ES-I3 (cell line): ENCODE data around the gene SYT2.

Source experiments
- H3K36me3 ChIP-seq: 2 replicates; pipeline ENCODE4 v1.6.1; 2013; ENCODE audit warnings: mild to moderate bottlenecking, low read length, control low read depth, moderate library complexity; ENCODE audit not compliant: insufficient read depth
- H3K4me1 ChIP-seq: 2 replicates; pipeline ENCODE4 v1.6.1; 2013; ENCODE audit warnings: mild to moderate bottlenecking, control low read depth, low read length; ENCODE audit not compliant: insufficient read depth
- H3K9ac ChIP-seq: 2 replicates; pipeline ENCODE4 v1.6.1; 2013; ENCODE audit warnings: low read depth, mild to moderate bottlenecking, low read length, moderate library complexity
- H3K9me3 ChIP-seq: 2 replicates; pipeline ENCODE4 v1.6.1; 2013; ENCODE audit warnings: mild to moderate bottlenecking, low read length, moderate library complexity; ENCODE audit not compliant: control insufficient read depth, insufficient read depth

SYT2 gene

GRCh38 chr1:202692959-202693555 is 17.2 kb downstream of the SYT2 start:
- Histone ChIP-seq H3K36me3 (no peaks in the 10 kb centered on the region), H3K4me1 (no peaks in the 10 kb centered on the region), H3K9ac (no peak overlapping the region), H3K9me3 (no peaks in the 10 kb centered on the region)

GRCh38 chr1:202691816-202692215 is 18.4 kb downstream of the SYT2 start:
- H3K9me3 ChIP-seq: no peaks in the 10 kb centered on the region
- H3K36me3 ChIP-seq: no peaks in the 10 kb centered on the region
- H3K4me1 ChIP-seq: no peaks in the 10 kb centered on the region
- H3K9ac ChIP-seq: no peak overlapping the region

- Histone ChIP-seq H3K4me1 (no peaks in the 10 kb centered on the region; the same call in 1 of the 2 replicates), H3K36me3 (no peaks in the 10 kb centered on the region), H3K9me3 (no peaks in the 10 kb centered on the region), H3K9ac (no peak overlapping the region)
Observed at GRCh38 chr1:202689493-202690342, 20.5 kb downstream of the SYT2 start.

GRCh38 chr1:202689082-202689481 is 21.2 kb downstream of the SYT2 start:
- no peaks in the 10 kb centered on the region for H3K36me3 ChIP-seq
- no peaks in the 10 kb centered on the region; the same call in 1 of the 2 replicates for H3K4me1 ChIP-seq
- H3K9me3 ChIP-seq: no peaks in the 10 kb centered on the region
- H3K9ac ChIP-seq: no peak overlapping the region

- Histone ChIP-seq H3K4me1 (no peaks in the 10 kb centered on the region; the same call in 1 of the 2 replicates), H3K9me3 (no peaks in the 10 kb centered on the region), H3K9ac (no peak overlapping the region), H3K36me3 (no peaks in the 10 kb centered on the region)
Observed at GRCh38 chr1:202688401-202688800, 21.9 kb downstream of the SYT2 start.

GRCh38 chr1:202687798-202688197 is 22.5 kb downstream of the SYT2 start:
- no peak overlapping the region for H3K9ac ChIP-seq
- H3K36me3 ChIP-seq: no peaks in the 10 kb centered on the region
- no peaks in the 10 kb centered on the region for H3K9me3 ChIP-seq
- no peaks in the 10 kb centered on the region; the same call in 1 of the 2 replicates for H3K4me1 ChIP-seq

- Histone ChIP-seq H3K4me1 (no peaks in the 10 kb centered on the region; the same call in 1 of the 2 replicates), H3K36me3 (no peaks in the 10 kb centered on the region), H3K9me3 (no peaks in the 10 kb centered on the region), H3K9ac (no peak overlapping the region)
Observed at GRCh38 chr1:202687370-202687769, 22.9 kb downstream of the SYT2 start.

- no peaks in the 10 kb centered on the region; the same call in 1 of the 2 replicates for H3K4me1 ChIP-seq
- no peaks in the 10 kb centered on the region for H3K36me3 ChIP-seq
- no peaks in the 10 kb centered on the region for H3K9me3 ChIP-seq
- H3K9ac ChIP-seq: no peak overlapping the region
Observed at GRCh38 chr1:202685641-202686040, 24.6 kb downstream of the SYT2 start.

GRCh38 chr1:202684716-202685115 is 25.5 kb downstream of the SYT2 start:
- H3K9me3 ChIP-seq: no peaks in the 10 kb centered on the region
- no peaks in the 10 kb centered on the region; the same call in 1 of the 2 replicates for H3K4me1 ChIP-seq
- no peaks in the 10 kb centered on the region for H3K36me3 ChIP-seq
- H3K9ac ChIP-seq: no peak overlapping the region

GRCh38 chr1:202683029-202683428 is 27.2 kb downstream of the SYT2 start:
- H3K4me1 ChIP-seq: no peaks in the 10 kb centered on the region; the same call in 1 of the 2 replicates
- no peaks in the 10 kb centered on the region for H3K9me3 ChIP-seq
- H3K36me3 ChIP-seq: no peaks in the 10 kb centered on the region
- no peak overlapping the region for H3K9ac ChIP-seq

- H3K9ac ChIP-seq: no peak overlapping the region
- H3K9me3 ChIP-seq: 0 out of 2 replicates have a peak, but pooled peaks cover 2% of the 10 kb centered on the region
- H3K36me3 ChIP-seq: no peaks in the 10 kb centered on the region
- H3K4me1 ChIP-seq: no peaks in the 10 kb centered on the region; the same call in 1 of the 2 replicates
Observed at GRCh38 chr1:202682477-202682876, 27.8 kb downstream of the SYT2 start.

GRCh38 chr1:202681736-202682420 is 28.4 kb downstream of the SYT2 start:
- Histone ChIP-seq H3K4me1 (no peaks in the 10 kb centered on the region; the same call in 1 of the 2 replicates), H3K9ac (no peak overlapping the region), H3K9me3 (0 out of 2 replicates have a peak, but pooled peaks cover 5% of the 10 kb centered on the region), H3K36me3 (no peaks in the 10 kb centered on the region)

GRCh38 chr1:202680586-202681352 is 29.5 kb downstream of the SYT2 start:
- no peaks in the 10 kb centered on the region for H3K36me3 ChIP-seq
- H3K9ac ChIP-seq: no peak overlapping the region
- H3K9me3 ChIP-seq: 0 out of 2 replicates have a peak, but pooled peaks cover 5% of the 10 kb centered on the region
- no peaks in the 10 kb centered on the region; the same call in 1 of the 2 replicates for H3K4me1 ChIP-seq
